Endothelial cell of umbilical vein (primary cell): Measurements from ENCODE around the gene CHAC1. TPM values are rescaled to one million over a fixed set of nuclear protein-coding genes. Genes with fewer than 3 reads are reported as not detected.

Experiments
- BruUV-seq: library from RNA; stranded (reverse); fragments of 400-500 nt; replicated peaks from 2 replicates; lab custom pipeline; 2021; lab: Mats Ljungman, UMichigan
- CTCF ChIA-PET: fragments of 300-600, 350-600 bp; sonication (Branson Sonifier 250); formaldehyde crosslinking; loops from one replicate; lab custom pipeline; 2021; ENCODE audit warnings: antibody characterized with exemption, inconsistent platforms; lab: Charles Lee
- POLR2A ChIA-PET: fragments of 300-600, 350-600 bp; sonication (Branson Sonifier 250); formaldehyde crosslinking; loops from one replicate; lab custom pipeline; 2021; ENCODE audit warnings: antibody characterized with exemption, inconsistent platforms; lab: Charles Lee
- DNase-seq: peaks from one replicate; pipeline ENCODE4 v3.0.0-alpha.2; 2011; ENCODE audit warnings: low read depth, low spot score
- FAIRE-seq: peaks from 2 replicates; lab custom pipeline; 2011; peaks lifted over from hg19 to GRCh38; lab: Jason Lieb, UNC
- H2AFZ ChIP-seq: 2 replicates; pipeline ENCODE4 v1.6.0; 2012; ENCODE audit warnings: low read depth, low read length, control low read depth, inconsistent platforms
- H3K27ac ChIP-seq: 2 replicates; pipeline ENCODE4 v1.5.1; 2011; ENCODE audit warnings: low read depth, mild to moderate bottlenecking, control low read depth, low read length, moderate library complexity; ENCODE audit not compliant: insufficient read depth
- H3K27me3 ChIP-seq, 2 experiments: 2 replicates each; pipeline versions ENCODE4 v1.6.0 to v1.6.1; 2011; ENCODE audit warnings: low read length in 2 of 2, mixed read lengths in 1 of 2; ENCODE audit not compliant: control insufficient read depth in 2 of 2, insufficient read depth in 2 of 2
- H3K36me3 ChIP-seq, 2 experiments: 2 replicates in 1 of 2; 3 replicates in 1 of 2; pipeline ENCODE4 v1.5.1; 2011; ENCODE audit warnings: low read length in 2 of 2, mild to moderate bottlenecking in 1 of 2, moderate library complexity in 1 of 2; ENCODE audit not compliant: control insufficient read depth in 2 of 2, insufficient read depth in 2 of 2; ENCODE audit errors: extremely low read depth in 1 of 2
- H3K4me1 ChIP-seq: 3 replicates; pipeline ENCODE4 v1.5.1; 2011; ENCODE audit warnings: mild to moderate bottlenecking, low read length; ENCODE audit not compliant: control insufficient read depth, insufficient read depth; ENCODE audit errors: extremely low read depth
- H3K4me2 ChIP-seq: 2 replicates; pipeline ENCODE4 v1.6.1; 2011; ENCODE audit warnings: low read length, control low read depth, mixed read lengths; ENCODE audit not compliant: insufficient read depth
- H3K4me3 ChIP-seq, 3 experiments: fragments of 200-600 bp in 1 of 3; sonication (generic), shearing (Covaris generic) in 1 of 3; replicated peaks in 1 of 3; 2 replicates each; pipeline ENCODE4 v1.5.1; 2011 to 2016; ENCODE audit warnings: control low read depth in 3 of 3, low read length in 3 of 3, mild to moderate bottlenecking in 2 of 3, inconsistent platforms in 1 of 3, low read depth in 1 of 3, moderate library complexity in 1 of 3; ENCODE audit not compliant: insufficient read depth in 1 of 3
- H3K79me2 ChIP-seq: 2 replicates; pipeline ENCODE4 v1.6.0; 2012; ENCODE audit warnings: low read length, inconsistent platforms; ENCODE audit not compliant: control insufficient read depth, insufficient read depth
- H3K9ac ChIP-seq: replicated peaks from 2 replicates; pipeline ENCODE3; 2011; ENCODE audit warnings: low read length, control low read depth; ENCODE audit not compliant: insufficient read depth; ENCODE audit errors: extremely low read depth
- H3K9me1 ChIP-seq: replicated peaks from 3 replicates; pipeline ENCODE4 v1.6.0; 2011; ENCODE audit warnings: mild to moderate bottlenecking, low read length; ENCODE audit not compliant: control insufficient read depth, insufficient read depth; ENCODE audit errors: extremely low read depth
- H3K9me3 ChIP-seq: replicated peaks from 2 replicates; pipeline ENCODE4 v1.5.1; 2012; ENCODE audit warnings: low read length, inconsistent platforms; ENCODE audit not compliant: control insufficient read depth, insufficient read depth
- H4K20me1 ChIP-seq: replicated peaks from 2 replicates; pipeline ENCODE3; 2011; ENCODE audit warnings: mild to moderate bottlenecking, low read length; ENCODE audit not compliant: control insufficient read depth, insufficient read depth; ENCODE audit errors: extremely low read depth
- EZH2 ChIP-seq: IDR thresholded peaks from 2 replicates; pipeline ENCODE4 v1.6.1; 2012; ENCODE audit warnings: borderline replicate concordance, low read depth, mild to moderate bottlenecking, moderate library complexity, low read length, inconsistent platforms; ENCODE audit not compliant: severe bottlenecking
- FOS ChIP-seq: IDR thresholded peaks from 2 replicates; pipeline ENCODE4 v1.6.1; 2011; ENCODE audit warnings: mild to moderate bottlenecking, low read length, moderate library complexity, borderline replicate concordance; ENCODE audit not compliant: insufficient read depth
- GATA2 ChIP-seq: IDR thresholded peaks from 2 replicates; pipeline ENCODE4 v1.7.0; 2011; ENCODE audit warnings: low read depth, mild to moderate bottlenecking, moderate library complexity, mixed read lengths, low read length; ENCODE audit not compliant: insufficient read length, insufficient read depth
- JUN ChIP-seq: IDR thresholded peaks from 2 replicates; pipeline ENCODE4 v1.6.1; 2011; ENCODE audit warnings: borderline replicate concordance, low read depth; ENCODE audit not compliant: insufficient read length, insufficient read depth
- POLR2A ChIP-seq: IDR thresholded peaks from 2 replicates; pipeline ENCODE4 v1.6.1; 2012; ENCODE audit warnings: low read depth, mild to moderate bottlenecking, control low read depth, low read length
- dilution Hi-C: fragments of 300-500 bp; cut with MboI; formaldehyde crosslinking; loops from one replicate; pipeline ENCODE4 v1.15.0; 2019; ENCODE audit warnings: low sequenced_read_pairs; ENCODE audit not compliant: extremely low pct_ligation_motif_present
- intact Hi-C: fragments of 100-400 bp; cut with micrococcal nuclease; formaldehyde crosslinking; loops from one replicate; pipeline ENCODE4 v1.10.0; 2022
- polyA plus RNA-seq, 4 experiments: library from polyadenylated mRNA; depleted of rRNA in 3 of 4; stranded (reverse) in 3 of 4; unstranded in 1 of 4; fragments of >200 nt; gene quantifications; 2 replicates each; pipeline versions ENCODE4 v1.2.1 to v1.2.3, GENCODE V29; 2011 to 2012; ENCODE audit warnings: missing spikeins in 1 of 4
- total RNA-seq: library from RNA; stranded (reverse); gene quantifications from 2 replicates; pipeline ENCODE4 v1.2.3, GENCODE V29; 2021
- TF ChIP-seq, protein P1 (sequence below): IDR thresholded peaks from 2 replicates; pipeline ENCODE4 v1.6.1; 2011; ENCODE audit not compliant: insufficient read depth, insufficient read length
- TF ChIP-seq, protein P2 (sequence below), 2 donors: IDR thresholded peaks; 1 replicate in 1 of 2; 2 replicates in 1 of 2; pipeline ENCODE4 v1.5.1; 2011; ENCODE audit warnings: low read length in 2 of 2, mild to moderate bottlenecking in 2 of 2, moderate library complexity in 2 of 2, control low read depth in 1 of 2, inconsistent platforms in 1 of 2, low read depth in 1 of 2; ENCODE audit not compliant: insufficient read depth in 1 of 2; ENCODE audit errors: extremely low read depth in 1 of 2

The CHAC1 gene
- total and polyA plus RNA-seq, 2 donors (not counting 3 experiments of a cell fraction or from before 2014, with no cell fraction given): 4.6 to 25.7 TPM

DNA sequence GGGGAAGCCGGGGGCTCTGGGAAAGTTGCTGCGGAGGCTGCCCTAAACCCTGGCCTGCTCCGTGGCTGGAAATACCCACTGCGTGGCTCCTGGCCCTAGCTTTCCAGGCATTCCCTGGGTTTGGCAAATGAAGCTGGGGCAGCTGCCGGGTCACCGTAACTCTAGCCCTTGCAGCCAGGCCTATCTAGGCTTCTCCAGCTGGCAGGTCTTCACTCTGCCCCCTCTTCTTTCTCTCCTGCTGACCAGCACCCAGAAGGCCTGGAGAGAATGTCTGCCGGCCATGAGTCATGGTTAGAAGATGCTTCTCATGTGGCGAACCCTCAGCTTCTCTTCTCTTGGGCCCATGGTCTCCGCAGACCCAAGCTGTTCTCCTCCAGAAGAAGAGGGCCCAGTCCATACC, 29.7 kb upstream of the CHAC1 start:
- Histone ChIP-seq H3K9ac (no peak overlapping the region), H3K9me3 (no peaks in the 10 kb centered on the region), H3K79me2 (no peaks in the 10 kb centered on the region), H3K27ac (no peak overlapping the region), H3K36me3 (no peaks in the 10 kb centered on the region), H3K4me3 (no peak overlapping the region), H3K9me1 (no peaks in the 10 kb centered on the region), H2AFZ (no peak overlapping the region), H3K4me1 (peaks cover 24% of the 10 kb centered on the region), H3K4me2 (no peak overlapping the region), H4K20me1 (no peaks in the 10 kb centered on the region), H3K27me3 (peaks cover 12 to 21% of the 10 kb centered on the region in 2 experiments)
- dilution Hi-C loops: no loop called here
- no peak for TF ChIP-seq EZH2
- no peak for TF ChIP-seq FOS
- no peak for TF ChIP-seq GATA2
- no peak for TF ChIP-seq JUN
- TF ChIP-seq, protein P1, sequence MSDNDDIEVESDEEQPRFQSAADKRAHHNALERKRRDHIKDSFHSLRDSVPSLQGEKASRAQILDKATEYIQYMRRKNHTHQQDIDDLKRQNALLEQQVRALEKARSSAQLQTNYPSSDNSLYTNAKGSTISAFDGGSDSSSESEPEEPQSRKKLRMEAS: no peak
- TF ChIP-seq POLR2A: no peak
- TF ChIP-seq, protein P2, sequence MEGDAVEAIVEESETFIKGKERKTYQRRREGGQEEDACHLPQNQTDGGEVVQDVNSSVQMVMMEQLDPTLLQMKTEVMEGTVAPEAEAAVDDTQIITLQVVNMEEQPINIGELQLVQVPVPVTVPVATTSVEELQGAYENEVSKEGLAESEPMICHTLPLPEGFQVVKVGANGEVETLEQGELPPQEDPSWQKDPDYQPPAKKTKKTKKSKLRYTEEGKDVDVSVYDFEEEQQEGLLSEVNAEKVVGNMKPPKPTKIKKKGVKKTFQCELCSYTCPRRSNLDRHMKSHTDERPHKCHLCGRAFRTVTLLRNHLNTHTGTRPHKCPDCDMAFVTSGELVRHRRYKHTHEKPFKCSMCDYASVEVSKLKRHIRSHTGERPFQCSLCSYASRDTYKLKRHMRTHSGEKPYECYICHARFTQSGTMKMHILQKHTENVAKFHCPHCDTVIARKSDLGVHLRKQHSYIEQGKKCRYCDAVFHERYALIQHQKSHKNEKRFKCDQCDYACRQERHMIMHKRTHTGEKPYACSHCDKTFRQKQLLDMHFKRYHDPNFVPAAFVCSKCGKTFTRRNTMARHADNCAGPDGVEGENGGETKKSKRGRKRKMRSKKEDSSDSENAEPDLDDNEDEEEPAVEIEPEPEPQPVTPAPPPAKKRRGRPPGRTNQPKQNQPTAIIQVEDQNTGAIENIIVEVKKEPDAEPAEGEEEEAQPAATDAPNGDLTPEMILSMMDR (IDR thresholded peaks at IDR 0.05; ENCODE audit: extremely low read depth in 1 of 2, insufficient read depth in 1 of 2, low read depth in 1 of 2, low read length in 2 of 2): no peak
- ChIA-PET CTCF (interaction anchor here (1.0 to 12.4 kb wide), 5 partner anchors 9 to 29 kb away, joined by 3 to 260 read pairs (median 3); partner anchors contain the start of gene VPS18), POLR2A (no interaction called here)
- FAIRE-seq (no peak), DNase-seq (no peak)
- intact Hi-C loops: no loop called here
- no TSS peak for BruUV-seq
